GM12878 (cell line): ENCODE data around the gene FIGLA. TPM values are rescaled to one million over a fixed set of nuclear protein-coding genes. Genes with fewer than 3 reads are reported as not detected.

ENCODE experiments used
- ATAC-seq: fragments of 200-7000 bp; cut with Tn5 transposase; 3 replicates; pipeline ENCODE4 v1.9.1; 2020; ENCODE audit warnings: mild to moderate bottlenecking, moderate library complexity
- BruUV-seq: library from RNA; stranded (reverse); fragments of 400-500 nt; replicated peaks from 2 replicates; lab custom pipeline; 2021; lab: Mats Ljungman, UMichigan
- CTCF ChIA-PET: fragments of 300-600 bp; sonication (Branson Sonifier 250); formaldehyde crosslinking; extraction: SDS; loops from one replicate; lab custom pipeline; 2021; ENCODE audit warnings: inconsistent platforms; lab: Yijun Ruan, JAX
- POLR2A ChIA-PET: fragments of 350-600 bp; formaldehyde crosslinking; extraction: SDS; loops from one replicate; lab custom pipeline; 2021; ENCODE audit warnings: inconsistent platforms; lab: Charles Lee
- RAD21 ChIA-PET: fragments of 300-600 bp; sonication (Branson Sonifier 250); formaldehyde crosslinking; loops from one replicate; lab custom pipeline; 2023; ENCODE audit warnings: antibody characterized with exemption; ENCODE audit not compliant: unreplicated experiment; lab: Charles Lee
- SMC1A ChIA-PET: fragments of 300-600 bp; sonication (Branson Sonifier 250); formaldehyde crosslinking; loops from one replicate; lab custom pipeline; 2023; ENCODE audit not compliant: unreplicated experiment, uncharacterized antibody; lab: Charles Lee
- DNase-seq: peaks from one replicate; pipeline ENCODE4 v3.0.0-alpha.2; 2011; ENCODE audit warnings: low read depth, low spot score
- FAIRE-seq: peaks from 3 replicates; lab custom pipeline; 2011; peaks lifted over from hg19 to GRCh38; lab: Jason Lieb, UNC
- H2AFZ ChIP-seq: 2 replicates; pipeline ENCODE4 v1.6.0; 2011; ENCODE audit warnings: low read depth, low read length, control low read depth; ENCODE audit not compliant: control insufficient read depth
- H3K27ac ChIP-seq: 2 replicates; pipeline ENCODE4 v1.5.1; 2011; ENCODE audit warnings: control low read depth; ENCODE audit not compliant: control insufficient read depth, insufficient read depth
- H3K27me3 ChIP-seq, 2 experiments: replicated peaks in 1 of 2; 2 replicates each; pipeline versions ENCODE4 v1.6.0 to v1.6.1; 2011; ENCODE audit warnings: low read length in 1 of 2; ENCODE audit not compliant: control insufficient read depth in 2 of 2, insufficient read depth in 2 of 2
- H3K36me3 ChIP-seq, 2 experiments: 2 replicates each; pipeline ENCODE4 v1.5.1; 2011; ENCODE audit warnings: low read length in 1 of 2; ENCODE audit not compliant: control insufficient read depth in 2 of 2, insufficient read depth in 2 of 2
- H3K4me1 ChIP-seq: 2 replicates; pipeline ENCODE4 v1.6.1; 2011; ENCODE audit warnings: mild to moderate bottlenecking, low read length, moderate library complexity, mixed read lengths; ENCODE audit not compliant: control insufficient read depth, insufficient read depth
- H3K4me2 ChIP-seq: 2 replicates; pipeline ENCODE4 v1.6.0; 2011; ENCODE audit warnings: control low read depth; ENCODE audit not compliant: control insufficient read depth, insufficient read depth
- H3K4me3 ChIP-seq: fragments of 200-600 bp; sonication (generic); 2 replicates; pipeline ENCODE4 v1.5.1; 2016
- H3K79me2 ChIP-seq: 2 replicates; pipeline ENCODE4 v1.6.0; 2011; ENCODE audit warnings: low read length; ENCODE audit not compliant: control insufficient read depth, insufficient read depth
- H3K9ac ChIP-seq: 2 replicates; pipeline ENCODE4 v1.8.0; 2011; ENCODE audit warnings: low read length, control low read depth, mixed read lengths; ENCODE audit not compliant: control insufficient read depth, insufficient read depth
- H3K9me3 ChIP-seq: replicated peaks from 3 replicates; pipeline ENCODE4 v1.5.1; 2011; ENCODE audit warnings: mild to moderate bottlenecking, low read length; ENCODE audit not compliant: control insufficient read depth, insufficient read depth
- H4K20me1 ChIP-seq: 2 replicates; pipeline ENCODE4 v1.6.0; 2011; ENCODE audit not compliant: control insufficient read depth, insufficient read depth
- CREM ChIP-seq: IDR thresholded peaks from 2 replicates; pipeline ENCODE4 v1.6.1; 2014; ENCODE audit warnings: antibody characterized with exemption, low read depth
- E2F8 ChIP-seq: fragments of 450-650 bp; IDR thresholded peaks from 2 replicates; pipeline ENCODE4 v1.6.1; 2018; ENCODE audit warnings: mild to moderate bottlenecking, low read depth, moderate library complexity; ENCODE audit not compliant: partially characterized antibody
- NFXL1 ChIP-seq: fragments of 450-650 bp; IDR thresholded peaks from 2 replicates; pipeline ENCODE4 v1.6.1; 2017; ENCODE audit warnings: antibody characterized with exemption, mild to moderate bottlenecking, borderline replicate concordance
- POLR2AphosphoS5 ChIP-seq: IDR thresholded peaks from 2 replicates; pipeline ENCODE4 v1.6.1; 2011; ENCODE audit warnings: mild to moderate bottlenecking, low read length, inconsistent platforms
- WGBS: methylation state at CpG from one replicate; pipeline ENCODE4 v1.1.6; 2016; ENCODE audit warnings: low lambda C conversion rate; ENCODE audit not compliant: insufficient replicate concordance, insufficient coverage; ENCODE audit errors: missing lambda C conversion rate; 5-methylcytosine and 5-hydroxymethylcytosine counted together
- in situ Hi-C: fragments of 300-500 bp; cut with MboI; formaldehyde crosslinking; loops from 9 replicates; pipeline ENCODE4 v1.14.3; 2018; ENCODE audit warnings: mixed read lengths
- intact Hi-C: fragments of 100-400 bp; cut with micrococcal nuclease; formaldehyde crosslinking; loops from one replicate; pipeline ENCODE4 v1.14.2; 2022; ENCODE audit not compliant: unreplicated experiment
- polyA plus RNA-seq, 11 experiments: library from polyadenylated mRNA; depleted of rRNA in 4 of 11; unstranded in 6 of 11; stranded (reverse) in 5 of 11; fragments of >200 nt; fragmentation: Nextera tagmentation in 4 of 11; fragmentation: Illumina TruSeq in 1 of 11; extraction: Ambion mirVana in 4 of 11; extraction: Trizol in 1 of 11; gene quantifications; 1 replicate in 1 of 11; 2 replicates in 10 of 11; pipeline versions ENCODE4 v1.2.1 to v1.2.3, GENCODE V29; 2011 to 2016; ENCODE audit warnings: inconsistent platforms in 2 of 11, missing spikeins in 2 of 11, low read depth in 1 of 11
- total RNA-seq, 4 experiments: library from RNA; depleted of rRNA in 3 of 4; stranded (reverse); fragments of >200 nt in 3 of 4; fragmentation: Illumina TruSeq in 1 of 4; extraction: Trizol in 1 of 4; gene quantifications; 2 replicates each; pipeline versions ENCODE4 v1.2.1 to v1.2.3, GENCODE V29; 2013 to 2021

Gene FIGLA
- total and polyA plus RNA-seq, 10 of the 15 experiments (the other 5 are each of a cell fraction or from before 2014, with no cell fraction given) = not detected

- FAIRE-seq = no peak
- BruUV-seq = no TSS peak
- no peak overlapping the region for H2AFZ ChIP-seq
These were observed 45.1 kb downstream of the FIGLA start for GRCh38 chr2:70745276-70745825.

More at GRCh38 chr2:70745276-70745825, 45.1 kb downstream of the FIGLA start:
- whole genome bisulfite sequencing = 11% methylated on average over 3 of the region's 3 CpGs
- intact Hi-C loops = no loop called here
- ChIA-PET RAD21 (interaction anchor here (0.8 kb wide), 1 partner anchor 24 kb away, joined by 3 read pairs; no protein-coding TSS in a partner anchor), CTCF (no interaction called here), POLR2A (no interaction called here), SMC1A (interaction anchor here (1.6 kb wide), 1 partner anchor 64 kb away, joined by 4 read pairs; no protein-coding TSS in a partner anchor)
- Histone ChIP-seq H3K79me2 (no peaks in the 10 kb centered on the region), H3K4me3 (no peak overlapping the region), H3K27me3 (no peaks in the 10 kb centered on the region; a peak in 1 of 4 replicates), H3K9me3 (no peaks in the 10 kb centered on the region), H3K36me3 (no peaks in the 10 kb centered on the region), H3K4me2 (no peak overlapping the region), H3K27ac (no peak overlapping the region), H3K4me1 (no peaks in the 10 kb centered on the region), H3K9ac (no peak overlapping the region), H4K20me1 (no peaks in the 10 kb centered on the region)
- in situ Hi-C loops = no loop called here
- ATAC-seq (no peak), DNase-seq (no peak)
- TF ChIP-seq POLR2AphosphoS5 (no peak), CREM (no peak), NFXL1 (no peak), E2F8 (no peak)
